GM23338 (cell line): Measurements from ENCODE around the gene ADAMTS19. TPM values are rescaled to one million over a fixed set of nuclear protein-coding genes. Genes with fewer than 3 reads are reported as not detected.

ENCODE experiments used
- ATAC-seq: fragments of 200-7000 bp; cut with Tn5 transposase; 3 replicates; pipeline ENCODE4 v1.9.1; 2020
- DNase-seq: peaks from one replicate; pipeline ENCODE4 v3.0.0-alpha.2; 2015; ENCODE audit warnings: low spot score
- H2AFZ ChIP-seq: fragments of 200-600 bp; sonication (generic); 2 replicates; pipeline ENCODE4 v1.8.0; 2016; ENCODE audit warnings: antibody characterized with exemption, mild to moderate bottlenecking, moderate library complexity
- H3F3A ChIP-seq: fragments of 200-600 bp; sonication (generic); replicated peaks from 2 replicates; pipeline ENCODE4 v1.8.0; 2017; ENCODE audit warnings: antibody characterized with exemption, mixed run types, low read depth
- H3K27ac ChIP-seq: fragments of 200-600 bp; sonication (generic); 2 replicates; pipeline ENCODE4 v1.6.1; 2016; ENCODE audit warnings: low read depth
- H3K27me3 ChIP-seq: fragments of 200-600 bp; sonication (generic); 2 replicates; pipeline ENCODE4 v1.8.0; 2016; ENCODE audit warnings: mild to moderate bottlenecking, mixed run types, moderate library complexity; ENCODE audit not compliant: insufficient read depth
- H3K36me3 ChIP-seq: fragments of 200-600 bp; sonication (generic); 2 replicates; pipeline ENCODE4 v1.8.0; 2016; ENCODE audit warnings: mild to moderate bottlenecking; ENCODE audit not compliant: insufficient read depth
- H3K4me1 ChIP-seq: fragments of 200-600 bp; sonication (generic); 2 replicates; pipeline ENCODE4 v1.8.0; 2016; ENCODE audit warnings: mild to moderate bottlenecking, moderate library complexity; ENCODE audit not compliant: insufficient read depth
- H3K4me2 ChIP-seq: fragments of 200-600 bp; sonication (generic); 2 replicates; pipeline ENCODE4 v1.7.1; 2017; ENCODE audit warnings: mixed run types
- H3K4me3 ChIP-seq: fragments of 200-600 bp; sonication (generic); 2 replicates; pipeline ENCODE4 v1.6.1; 2016; ENCODE audit warnings: mixed run types
- H3K79me2 ChIP-seq: fragments of 200-600 bp; sonication (generic); replicated peaks from 2 replicates; pipeline ENCODE4 v1.8.0; 2017; ENCODE audit warnings: mild to moderate bottlenecking; ENCODE audit not compliant: insufficient read depth
- H3K9me2 ChIP-seq: fragments of 200-600 bp; sonication (generic); 2 replicates; pipeline ENCODE4 v1.8.0; 2017; ENCODE audit not compliant: insufficient read depth
- H4K20me1 ChIP-seq: fragments of 200-600 bp; sonication (generic); replicated peaks from 2 replicates; pipeline ENCODE4 v1.8.0; 2017; ENCODE audit warnings: mild to moderate bottlenecking; ENCODE audit not compliant: insufficient read depth
- H3K27ac Mint-ChIP-seq: 2 replicates; pipeline ENCODE4 v1.8.0; 2020; ENCODE audit warnings: inconsistent platforms, mild to moderate bottlenecking, moderate library complexity, mixed read lengths
- H3K27me3 Mint-ChIP-seq: 3 replicates; pipeline ENCODE4 v1.8.0; 2022; ENCODE audit warnings: low read depth, mild to moderate bottlenecking, moderate library complexity, mixed read lengths, inconsistent platforms; ENCODE audit not compliant: insufficient read depth, poor library complexity
- H3K36me3 Mint-ChIP-seq: 3 replicates; pipeline ENCODE4 v1.8.0; 2021; ENCODE audit warnings: low read depth, mild to moderate bottlenecking, inconsistent platforms, moderate library complexity, mixed read lengths
- H3K4me1 Mint-ChIP-seq: 3 replicates; pipeline ENCODE4 v1.8.0; 2020; ENCODE audit warnings: mild to moderate bottlenecking, inconsistent platforms, mixed read lengths
- H3K4me3 Mint-ChIP-seq: 3 replicates; pipeline ENCODE4 v1.8.0; 2021; ENCODE audit warnings: moderate library complexity, mild to moderate bottlenecking, inconsistent platforms, mixed read lengths
- H3K9me3 Mint-ChIP-seq: 3 replicates; pipeline ENCODE4 v1.8.0; 2020; ENCODE audit warnings: moderate library complexity, mild to moderate bottlenecking, inconsistent platforms, mixed read lengths
- EZH2phosphoT487 ChIP-seq: fragments of 200-600 bp; sonication (generic); IDR thresholded peaks from one replicate; pipeline ENCODE4 v1.8.1; 2018; ENCODE audit warnings: antibody characterized with exemption; ENCODE audit not compliant: unreplicated experiment
- POLR2AphosphoS5 ChIP-seq: IDR thresholded peaks from 2 replicates; pipeline ENCODE4 v1.6.1; 2016; ENCODE audit warnings: antibody characterized with exemption, low read depth
- ZNF462 ChIP-seq: fragments of 250-450 bp; sonication (Bioruptor Pico); IDR thresholded peaks from 2 replicates; pipeline ENCODE4 v1.5.0; 2020; ENCODE audit warnings: mild to moderate bottlenecking, moderate library complexity
- polyA plus RNA-seq: library from polyadenylated mRNA; unstranded; fragments of >200 nt; fragmentation: Nextera tagmentation; extraction: Ambion mirVana; gene quantifications from 2 replicates; pipeline ENCODE4 v1.2.1, GENCODE V29; 2016
- total RNA-seq: library from RNA; depleted of rRNA; stranded (reverse); fragments of >200 nt; shearing (Covaris generic); gene quantifications from 2 replicates; pipeline ENCODE4 v1.2.3, GENCODE V29; 2014
- TF ChIP-seq, protein P1 (sequence below), 2 experiments: fragments of 200-600 bp in 1 of 2; sonication (generic) in 1 of 2; conservative IDR thresholded peaks; 2 replicates each; pipeline versions ENCODE4 v1.5.1 to v1.6.1; 2016 to 2017; ENCODE audit warnings: antibody characterized with exemption in 2 of 2, low read depth in 2 of 2, mild to moderate bottlenecking in 2 of 2, moderate library complexity in 1 of 2

The ADAMTS19 gene
- total and polyA plus RNA-seq, 2 experiments from 2014 or later: 6.0 to 27.4 TPM

- no peak for TF ChIP-seq EZH2phosphoT487
- no peak for TF ChIP-seq POLR2AphosphoS5
- TF ChIP-seq ZNF462 (CRISPR knock-in tag): no peak
- TF ChIP-seq, protein P1, sequence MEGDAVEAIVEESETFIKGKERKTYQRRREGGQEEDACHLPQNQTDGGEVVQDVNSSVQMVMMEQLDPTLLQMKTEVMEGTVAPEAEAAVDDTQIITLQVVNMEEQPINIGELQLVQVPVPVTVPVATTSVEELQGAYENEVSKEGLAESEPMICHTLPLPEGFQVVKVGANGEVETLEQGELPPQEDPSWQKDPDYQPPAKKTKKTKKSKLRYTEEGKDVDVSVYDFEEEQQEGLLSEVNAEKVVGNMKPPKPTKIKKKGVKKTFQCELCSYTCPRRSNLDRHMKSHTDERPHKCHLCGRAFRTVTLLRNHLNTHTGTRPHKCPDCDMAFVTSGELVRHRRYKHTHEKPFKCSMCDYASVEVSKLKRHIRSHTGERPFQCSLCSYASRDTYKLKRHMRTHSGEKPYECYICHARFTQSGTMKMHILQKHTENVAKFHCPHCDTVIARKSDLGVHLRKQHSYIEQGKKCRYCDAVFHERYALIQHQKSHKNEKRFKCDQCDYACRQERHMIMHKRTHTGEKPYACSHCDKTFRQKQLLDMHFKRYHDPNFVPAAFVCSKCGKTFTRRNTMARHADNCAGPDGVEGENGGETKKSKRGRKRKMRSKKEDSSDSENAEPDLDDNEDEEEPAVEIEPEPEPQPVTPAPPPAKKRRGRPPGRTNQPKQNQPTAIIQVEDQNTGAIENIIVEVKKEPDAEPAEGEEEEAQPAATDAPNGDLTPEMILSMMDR (conservative IDR thresholded peaks at IDR 0.05; ENCODE audit: low read depth in 2 of 2): no peak
- DNase-seq (no peak), ATAC-seq (no peak)
- Mint-ChIP-seq H3K4me3 (no peak overlapping the region), H3K27ac (no peak overlapping the region; the same call in 1 of the 2 replicates), H3K27me3 (no peaks in the 10 kb centered on the region), H3K4me1 (peaks cover 4% of the 10 kb centered on the region; the same call in 2 of the 3 replicates), H3K36me3 (peaks cover 13% of the 10 kb centered on the region; the same call in 2 of the 3 replicates), H3K9me3 (no peaks in the 10 kb centered on the region)
- peaks cover 2% of the 10 kb centered on the region; the same call in 1 of the 2 replicates for H3K36me3 ChIP-seq
- no peaks in the 10 kb centered on the region for H3K27me3 ChIP-seq
- H3K4me1 ChIP-seq: peaks cover 5% of the 10 kb centered on the region; the same call in 1 of the 2 replicates
- no peak overlapping the region for H3K27ac ChIP-seq
- H3K4me2 ChIP-seq: no peak overlapping the region
- H3K4me3 ChIP-seq: no peak overlapping the region
- no peaks in the 10 kb centered on the region for H4K20me1 ChIP-seq
- no peaks in the 10 kb centered on the region for H3K9me2 ChIP-seq
- H3F3A ChIP-seq: no peaks in the 10 kb centered on the region
- no peak overlapping the region for H2AFZ ChIP-seq
- no peaks in the 10 kb centered on the region for H3K79me2 ChIP-seq
Observed at GRCh38 chr5:129653442-129653841, 193.3 kb downstream of the ADAMTS19 start.
